OCI-LY3 (cell line): ENCODE results near the gene CD3E.

ENCODE experiments used
- H2AFZ ChIP-seq: fragments of 200-600, 300-600 bp; shearing (Covaris generic); 2 replicates; pipeline ENCODE4 v1.6.0; 2014; ENCODE audit warnings: antibody characterized with exemption, low read depth, low read length
- H3K27ac ChIP-seq: fragments of 200-600, 300-600 bp; sonication (generic); 2 replicates; pipeline ENCODE4 v1.5.1; 2014; ENCODE audit warnings: mild to moderate bottlenecking, low read length, moderate library complexity, mixed read lengths
- H3K27me3 ChIP-seq: fragments of 200-600, 300-600 bp; sonication (generic); 2 replicates; pipeline ENCODE4 v1.6.1; 2014; ENCODE audit warnings: low read depth, low read length, mixed read lengths
- H3K36me3 ChIP-seq: fragments of 200-600, 300-600 bp; sonication (generic); replicated peaks from 2 replicates; pipeline ENCODE3; 2014; ENCODE audit warnings: low read depth, low read length, mixed read lengths
- H3K4me1 ChIP-seq: fragments of 300-600, 200-600 bp; sonication (generic); 2 replicates; pipeline ENCODE4 v1.6.1; 2014; ENCODE audit warnings: low read length, mixed read lengths
- H3K4me2 ChIP-seq: fragments of 200-600, 300-600 bp; sonication (generic); 2 replicates; pipeline ENCODE4 v1.6.1; 2014; ENCODE audit warnings: low read length, mixed read lengths
- H3K4me3 ChIP-seq: fragments of 300-600, 200-600 bp; sonication (generic); 2 replicates; pipeline ENCODE4 v1.5.1; 2014; ENCODE audit warnings: antibody characterized with exemption, mild to moderate bottlenecking, low read length, moderate library complexity
- H3K79me2 ChIP-seq: fragments of 300-600, 200-600 bp; shearing (Covaris generic); 2 replicates; pipeline ENCODE4 v1.6.1; 2014; ENCODE audit warnings: mild to moderate bottlenecking, low read length, mixed read lengths
- H3K9ac ChIP-seq: fragments of 300-600, 200-600 bp; shearing (Covaris generic); 2 replicates; pipeline ENCODE4 v1.6.0; 2014; ENCODE audit warnings: mild to moderate bottlenecking, low read length, moderate library complexity
- H3K9me3 ChIP-seq: fragments of 200-600, 300-600 bp; shearing (Covaris generic); 2 replicates; pipeline ENCODE4 v1.6.1; 2014; ENCODE audit warnings: low read length, mixed read lengths; ENCODE audit not compliant: insufficient read depth
- H4K20me1 ChIP-seq: fragments of 200-600, 300-600 bp; sonication (generic); 2 replicates; pipeline ENCODE4 v1.6.1; 2016; ENCODE audit warnings: low read length, mixed read lengths; ENCODE audit not compliant: insufficient read depth
- EZH2phosphoT487 ChIP-seq: fragments of 200-600 bp; shearing (Covaris generic); IDR thresholded peaks from 2 replicates; pipeline ENCODE4 v1.6.1; 2018; ENCODE audit warnings: antibody characterized with exemption, mixed run types, low read depth
- TF ChIP-seq, protein P1 (sequence below): fragments of 200-600, 300-600 bp; sonication (generic); IDR thresholded peaks from 2 replicates; pipeline ENCODE4 v1.5.1; 2014; ENCODE audit warnings: antibody characterized with exemption, low read length, low read depth

The CD3E gene

GRCh38 chr11:118267486-118267885 lies 37.0 kb upstream of the CD3E start:
- TF ChIP-seq EZH2phosphoT487, result no peak
- TF ChIP-seq, protein P1, sequence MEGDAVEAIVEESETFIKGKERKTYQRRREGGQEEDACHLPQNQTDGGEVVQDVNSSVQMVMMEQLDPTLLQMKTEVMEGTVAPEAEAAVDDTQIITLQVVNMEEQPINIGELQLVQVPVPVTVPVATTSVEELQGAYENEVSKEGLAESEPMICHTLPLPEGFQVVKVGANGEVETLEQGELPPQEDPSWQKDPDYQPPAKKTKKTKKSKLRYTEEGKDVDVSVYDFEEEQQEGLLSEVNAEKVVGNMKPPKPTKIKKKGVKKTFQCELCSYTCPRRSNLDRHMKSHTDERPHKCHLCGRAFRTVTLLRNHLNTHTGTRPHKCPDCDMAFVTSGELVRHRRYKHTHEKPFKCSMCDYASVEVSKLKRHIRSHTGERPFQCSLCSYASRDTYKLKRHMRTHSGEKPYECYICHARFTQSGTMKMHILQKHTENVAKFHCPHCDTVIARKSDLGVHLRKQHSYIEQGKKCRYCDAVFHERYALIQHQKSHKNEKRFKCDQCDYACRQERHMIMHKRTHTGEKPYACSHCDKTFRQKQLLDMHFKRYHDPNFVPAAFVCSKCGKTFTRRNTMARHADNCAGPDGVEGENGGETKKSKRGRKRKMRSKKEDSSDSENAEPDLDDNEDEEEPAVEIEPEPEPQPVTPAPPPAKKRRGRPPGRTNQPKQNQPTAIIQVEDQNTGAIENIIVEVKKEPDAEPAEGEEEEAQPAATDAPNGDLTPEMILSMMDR, result no peak
- no peaks in the 10 kb centered on the region for H3K79me2 ChIP-seq
- no peak overlapping the region for H2AFZ ChIP-seq
- H3K9me3 ChIP-seq, result no peaks in the 10 kb centered on the region
- no peak overlapping the region for H3K4me3 ChIP-seq
- H3K27me3 ChIP-seq, result peaks cover 53% of the 10 kb centered on the region
- H3K27ac ChIP-seq, result no peak overlapping the region
- H3K4me1 ChIP-seq, result peaks cover 11% of the 10 kb centered on the region
- no peaks in the 10 kb centered on the region for H3K36me3 ChIP-seq
- H3K4me2 ChIP-seq, result no peak overlapping the region
- H3K9ac ChIP-seq, result no peak overlapping the region
- H4K20me1 ChIP-seq, result no peaks in the 10 kb centered on the region

GRCh38 chr11:118272001-118272400 lies 32.5 kb upstream of the CD3E start:
- Histone ChIP-seq H3K79me2 (no peaks in the 10 kb centered on the region), H3K9me3 (no peaks in the 10 kb centered on the region), H3K4me1 (peaks cover 5% of the 10 kb centered on the region), H3K27ac (no peak overlapping the region), H3K4me2 (no peak overlapping the region), H3K9ac (no peak overlapping the region), H2AFZ (no peak overlapping the region), H3K4me3 (no peak overlapping the region), H3K27me3 (peaks cover 27% of the 10 kb centered on the region), H3K36me3 (no peaks in the 10 kb centered on the region), H4K20me1 (no peaks in the 10 kb centered on the region)
- no peak for TF ChIP-seq EZH2phosphoT487
- TF ChIP-seq, protein P1, result no peak

DNA sequence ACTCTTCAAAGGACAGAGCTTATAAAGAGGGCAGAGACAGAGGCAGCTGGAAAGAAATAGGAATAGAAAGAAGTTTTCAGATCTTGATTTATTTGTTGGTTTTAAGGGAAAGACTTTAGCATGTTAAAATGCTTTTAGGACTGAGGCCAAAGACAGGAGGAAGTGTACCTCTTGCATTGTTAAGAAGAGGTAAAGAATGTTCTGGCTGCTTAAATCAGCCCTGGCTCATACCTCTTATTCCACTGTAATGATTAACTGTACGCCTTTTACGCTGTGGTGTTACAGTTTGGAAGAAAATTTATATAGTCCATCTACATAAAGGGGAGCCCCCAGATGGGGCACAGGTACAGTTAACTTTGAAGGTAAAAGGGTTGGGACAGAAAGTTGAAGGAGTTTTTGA lies 30.3 kb upstream of the CD3E start:
- H4K20me1 ChIP-seq, result no peaks in the 10 kb centered on the region
- no peak overlapping the region for H3K9ac ChIP-seq
- TF ChIP-seq EZH2phosphoT487, result no peak
- TF ChIP-seq, protein P1, result no peak
- H3K9me3 ChIP-seq, result no peaks in the 10 kb centered on the region
- H3K4me1 ChIP-seq, result peaks cover 12% of the 10 kb centered on the region
- no peak overlapping the region for H3K4me2 ChIP-seq
- peaks cover 14% of the 10 kb centered on the region; the same call in 1 of the 2 replicates for H3K27me3 ChIP-seq
- H3K27ac ChIP-seq, result no peak overlapping the region
- H3K79me2 ChIP-seq, result no peaks in the 10 kb centered on the region
- H3K4me3 ChIP-seq, result no peak overlapping the region
- H2AFZ ChIP-seq, result no peak overlapping the region
- no peaks in the 10 kb centered on the region for H3K36me3 ChIP-seq

DNA sequence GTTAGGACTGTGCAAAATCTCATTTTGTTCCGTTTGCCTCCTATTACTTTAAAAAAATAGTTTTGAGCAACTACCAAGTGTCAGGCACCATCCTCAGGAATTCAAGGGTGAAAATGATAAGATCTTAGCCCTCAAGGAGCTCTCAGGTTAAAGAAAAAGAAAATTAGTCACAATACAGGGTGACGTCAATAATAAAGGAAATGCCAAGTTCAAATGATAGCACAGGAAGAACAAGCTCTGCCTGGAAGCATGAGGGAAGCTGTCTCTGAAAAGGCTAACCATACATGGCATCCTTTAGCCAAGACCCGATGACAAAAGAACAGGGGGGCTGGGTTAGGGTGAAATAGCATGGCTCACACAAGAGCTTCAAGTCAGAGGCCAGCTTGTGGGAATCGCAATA lies 29.4 kb upstream of the CD3E start:
- Histone ChIP-seq H4K20me1 (no peaks in the 10 kb centered on the region), H3K36me3 (no peaks in the 10 kb centered on the region), H3K27ac (no peak overlapping the region), H3K4me1 (peaks cover 12% of the 10 kb centered on the region), H3K4me2 (no peak overlapping the region), H3K79me2 (no peaks in the 10 kb centered on the region), H3K4me3 (no peak overlapping the region), H3K27me3 (peaks cover 7% of the 10 kb centered on the region; the same call in 1 of the 2 replicates), H2AFZ (no peak overlapping the region), H3K9ac (no peak overlapping the region), H3K9me3 (no peaks in the 10 kb centered on the region)
- TF ChIP-seq EZH2phosphoT487, result no peak
- TF ChIP-seq, protein P1, result no peak
